DLD1 (cell line): ENCODE data around the gene RABL6.
"Not testable (repeated sequence)": the region's sequence is repeated elsewhere in the genome, so short reads cannot be mapped to it uniquely, and the experiment has no call there.

Source experiments
- in situ Hi-C: cut with HindIII; loops from 2 replicates; pipeline ENCODE4 v1.10.0; 2017; ENCODE audit warnings: low sequenced_read_pairs

RABL6 gene

DNA sequence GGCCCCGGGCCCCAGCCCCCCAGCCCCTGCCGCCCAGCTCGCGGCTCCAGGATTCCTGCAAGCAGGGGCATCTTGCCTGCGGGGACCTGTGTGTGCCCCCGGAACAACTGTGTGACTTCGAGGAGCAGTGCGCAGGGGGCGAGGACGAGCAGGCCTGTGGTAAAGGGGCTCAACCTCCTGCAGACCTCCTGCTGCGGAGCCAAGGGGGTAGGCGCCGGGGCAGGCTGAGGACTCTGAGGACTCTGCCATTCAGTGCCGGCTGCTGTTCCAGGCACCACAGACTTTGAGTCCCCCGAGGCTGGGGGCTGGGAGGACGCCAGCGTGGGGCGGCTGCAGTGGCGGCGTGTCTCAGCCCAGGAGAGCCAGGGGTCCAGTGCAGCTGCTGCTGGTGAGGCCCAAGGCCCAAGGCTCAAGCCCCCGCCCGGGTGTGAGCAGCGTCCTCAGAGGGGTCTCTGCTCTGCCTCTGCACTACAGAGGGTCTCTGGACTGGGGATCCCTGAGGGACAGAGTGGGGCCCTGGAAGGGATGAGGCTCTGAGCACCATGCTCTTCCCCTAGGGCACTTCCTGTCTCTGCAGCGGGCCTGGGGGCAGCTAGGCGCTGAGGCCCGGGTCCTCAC, 47.8 kb downstream of the RABL6 start:
- in situ Hi-C loops, result no loop called here

GRCh38 chr9:136856079-136856476, 48.3 kb downstream of the RABL6 start:
- in situ Hi-C loops, result no loop called here

DNA sequence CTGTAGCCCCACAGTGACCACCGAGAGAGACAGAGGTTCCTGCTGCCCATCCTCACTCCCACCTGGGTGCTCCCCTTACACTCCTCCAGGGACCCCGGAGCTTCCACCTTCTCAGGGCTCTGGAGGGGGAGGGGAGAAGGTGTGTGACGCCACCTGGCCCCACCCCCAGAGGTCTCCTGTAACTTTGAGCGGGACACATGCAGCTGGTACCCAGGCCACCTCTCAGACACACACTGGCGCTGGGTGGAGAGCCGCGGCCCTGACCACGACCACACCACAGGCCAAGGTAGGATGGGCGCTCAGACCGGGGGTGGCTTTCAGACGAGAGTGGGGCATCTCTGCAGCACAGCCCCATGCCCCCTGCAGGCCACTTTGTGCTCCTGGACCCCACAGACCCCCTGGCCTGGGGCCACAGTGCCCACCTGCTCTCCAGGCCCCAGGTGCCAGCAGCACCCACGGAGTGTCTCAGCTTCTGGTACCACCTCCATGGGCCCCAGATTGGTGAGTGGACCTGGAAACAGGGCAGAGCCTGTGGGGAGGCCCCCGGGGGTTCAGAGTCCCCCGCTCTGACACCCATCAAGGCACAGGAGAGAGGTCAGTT, 48.9 kb downstream of the RABL6 start:
- in situ Hi-C loops, result no loop called here

DNA sequence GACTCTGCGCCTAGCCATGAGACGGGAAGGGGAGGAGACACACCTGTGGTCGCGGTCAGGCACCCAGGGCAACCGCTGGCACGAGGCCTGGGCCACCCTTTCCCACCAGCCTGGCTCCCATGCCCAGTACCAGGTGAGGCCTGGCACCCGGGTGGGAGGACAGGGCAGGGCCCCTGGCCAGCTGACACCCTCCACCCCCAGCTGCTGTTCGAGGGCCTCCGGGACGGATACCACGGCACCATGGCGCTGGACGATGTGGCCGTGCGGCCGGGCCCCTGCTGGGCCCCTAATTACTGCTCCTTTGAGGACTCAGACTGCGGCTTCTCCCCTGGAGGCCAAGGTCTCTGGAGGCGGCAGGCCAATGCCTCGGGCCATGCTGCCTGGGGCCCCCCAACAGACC, 49.4 kb downstream of the RABL6 start:
- in situ Hi-C loops, result no loop called here

- in situ Hi-C loops, result no loop called here
Observed at GRCh38 chr9:136857581-136858412, 50.0 kb downstream of the RABL6 start.

DNA sequence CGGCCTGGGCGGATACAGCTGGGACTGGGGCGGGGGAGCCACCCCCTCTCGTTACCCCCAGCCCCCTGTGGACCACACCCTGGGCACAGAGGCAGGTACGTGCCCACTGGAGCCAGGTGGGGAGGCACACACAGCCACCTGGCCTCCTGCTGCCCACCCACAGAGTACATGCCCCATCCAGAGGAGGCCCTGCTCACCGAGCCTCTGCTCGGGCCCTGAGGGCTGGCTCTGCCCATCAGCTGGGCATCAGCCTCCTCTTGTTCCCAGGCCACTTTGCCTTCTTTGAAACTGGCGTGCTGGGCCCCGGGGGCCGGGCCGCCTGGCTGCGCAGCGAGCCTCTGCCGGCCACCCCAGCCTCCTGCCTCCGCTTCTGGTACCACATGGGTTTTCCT, 50.7 kb downstream of the RABL6 start:
- in situ Hi-C loops, result no loop called here

- in situ Hi-C loops, result no loop called here
Observed at GRCh38 chr9:136858844-136859757, 51.4 kb downstream of the RABL6 start.

DNA sequence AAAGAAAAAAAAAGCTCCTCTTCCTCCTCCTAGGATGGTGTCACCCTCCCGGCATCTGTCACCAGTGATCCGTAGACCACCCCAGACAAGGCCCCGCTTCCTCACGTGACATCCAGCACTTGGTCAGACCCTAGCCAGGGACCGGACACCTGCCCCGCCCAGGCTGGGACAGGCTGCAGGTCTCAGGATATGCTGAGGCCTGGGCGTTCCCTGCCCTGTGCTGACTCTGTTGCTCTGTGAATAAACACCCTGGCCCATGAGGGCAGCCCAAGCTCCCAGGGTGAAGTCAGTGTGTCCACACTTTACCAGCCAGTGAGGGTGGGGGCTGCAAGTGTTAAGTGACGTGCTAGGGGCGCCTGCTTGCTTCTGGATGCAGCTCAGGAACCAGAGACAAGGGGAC, 52.8 kb downstream of the RABL6 start:
- in situ Hi-C loops, result no loop called here

DNA sequence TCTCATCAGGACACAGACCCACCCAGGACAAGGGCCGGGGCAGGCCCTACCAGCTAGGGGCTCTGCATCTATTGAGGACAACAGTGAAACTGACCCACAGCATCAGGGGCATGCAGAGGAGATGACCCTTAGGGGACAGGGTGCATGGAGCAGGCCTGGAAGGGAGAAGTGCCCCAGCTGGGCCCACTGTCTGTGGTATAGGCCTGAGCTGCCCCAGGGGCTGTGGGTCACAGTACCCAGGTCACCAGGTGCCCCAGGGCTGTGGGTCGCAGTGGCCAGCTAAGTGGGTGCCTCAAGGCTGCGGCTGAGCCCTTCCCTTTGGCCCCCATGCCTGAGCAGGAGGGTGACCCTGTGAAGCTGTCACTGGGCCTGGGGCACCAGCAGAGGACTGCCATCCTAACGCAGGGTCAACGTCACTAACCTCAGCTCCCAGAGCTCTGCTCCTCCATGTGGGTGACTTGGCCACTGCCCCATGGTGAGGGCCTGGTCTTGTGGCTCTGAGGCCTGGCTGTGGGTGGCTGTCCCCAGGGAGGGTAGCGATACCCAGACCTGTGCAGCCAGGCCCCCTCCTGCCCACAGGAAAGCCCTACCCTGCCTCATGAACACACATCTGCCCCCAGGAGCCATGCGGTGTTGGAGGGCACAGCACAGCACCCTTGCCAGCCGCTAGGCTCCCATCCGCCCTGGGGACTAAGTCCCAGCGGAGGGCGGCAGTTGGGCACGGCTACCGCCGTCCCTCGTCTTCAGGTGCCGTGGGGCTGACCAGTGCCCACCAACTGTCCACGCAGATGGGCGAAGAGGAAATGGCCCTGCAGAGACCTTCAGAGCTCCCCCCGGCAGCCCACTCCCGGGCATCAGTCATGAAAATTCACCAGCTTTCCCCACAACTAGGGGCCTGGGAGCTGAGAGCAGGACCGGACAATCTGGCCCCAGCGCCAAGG, 53.5 kb downstream of the RABL6 start:
- in situ Hi-C loops, result no loop called here

DNA sequence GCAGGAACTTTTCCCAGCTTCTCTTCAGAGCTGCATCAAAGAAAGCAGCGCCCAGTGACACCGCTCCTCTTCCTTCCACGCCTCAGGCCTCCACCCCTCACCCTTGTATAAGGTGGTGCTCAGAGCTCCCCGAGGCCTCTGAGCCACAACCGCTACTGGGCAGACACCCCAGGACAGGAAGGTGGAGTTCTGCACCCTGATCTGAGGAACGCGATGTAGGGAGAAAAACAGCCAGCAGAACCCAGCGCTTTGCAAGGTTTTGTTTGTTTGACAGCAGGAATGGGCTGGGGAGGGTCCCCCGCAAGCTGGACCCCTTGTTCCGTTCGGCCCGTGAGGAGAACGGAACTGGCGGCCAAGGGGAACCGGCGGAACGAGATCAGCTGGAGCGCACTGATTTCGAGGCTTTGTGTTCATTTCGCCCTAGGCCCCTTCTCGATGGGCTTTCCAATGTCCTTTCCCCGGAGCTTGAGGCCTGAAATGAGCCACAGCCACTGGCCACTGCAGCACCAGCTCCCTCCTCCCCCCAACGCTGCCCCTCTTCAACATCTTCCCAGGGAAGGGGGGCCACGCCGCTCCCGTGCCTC, 54.2 kb downstream of the RABL6 start:
- in situ Hi-C loops, result no loop called here

DNA sequence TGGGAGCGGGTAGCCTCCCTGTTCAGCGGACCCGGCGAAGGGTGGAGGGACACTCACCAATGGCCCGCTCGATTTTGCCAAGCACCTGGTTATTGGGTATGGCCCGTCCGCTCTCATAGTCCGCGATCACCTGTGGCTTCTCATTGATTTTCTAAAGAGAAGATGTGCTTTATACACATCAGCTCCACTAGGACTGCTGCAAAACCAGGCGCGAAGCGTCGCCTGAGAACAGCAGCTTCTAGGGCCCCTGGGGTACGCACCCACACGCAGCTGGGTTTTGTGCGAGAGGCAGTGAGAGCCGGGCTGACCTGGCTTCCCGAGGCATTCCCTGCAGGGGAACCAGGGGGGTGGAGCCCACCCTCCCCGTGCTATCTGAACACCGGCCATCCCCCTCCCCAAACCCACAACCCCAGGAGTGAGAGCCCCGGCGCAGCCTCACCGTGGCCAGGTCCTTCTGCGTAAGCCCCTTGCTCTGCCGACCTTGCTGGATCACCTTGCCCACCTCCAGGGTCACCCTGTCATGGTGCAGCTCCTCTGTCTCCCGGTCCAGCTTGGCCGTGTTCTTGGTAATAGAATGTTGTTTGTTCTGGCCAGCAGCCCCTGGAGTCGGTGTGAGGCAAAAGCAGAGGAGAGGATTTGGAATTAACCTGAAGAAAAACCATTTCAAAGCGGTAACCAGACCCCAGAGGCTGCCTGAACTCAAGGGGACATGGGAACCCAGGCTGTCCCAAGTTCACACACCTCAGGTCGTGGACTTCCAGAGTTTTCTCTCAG, 55.3 kb downstream of the RABL6 start:
- in situ Hi-C loops, result no loop called here

- in situ Hi-C loops, result no loop called here
Observed at GRCh38 chr9:136863623-136864273, 56.0 kb downstream of the RABL6 start.

DNA sequence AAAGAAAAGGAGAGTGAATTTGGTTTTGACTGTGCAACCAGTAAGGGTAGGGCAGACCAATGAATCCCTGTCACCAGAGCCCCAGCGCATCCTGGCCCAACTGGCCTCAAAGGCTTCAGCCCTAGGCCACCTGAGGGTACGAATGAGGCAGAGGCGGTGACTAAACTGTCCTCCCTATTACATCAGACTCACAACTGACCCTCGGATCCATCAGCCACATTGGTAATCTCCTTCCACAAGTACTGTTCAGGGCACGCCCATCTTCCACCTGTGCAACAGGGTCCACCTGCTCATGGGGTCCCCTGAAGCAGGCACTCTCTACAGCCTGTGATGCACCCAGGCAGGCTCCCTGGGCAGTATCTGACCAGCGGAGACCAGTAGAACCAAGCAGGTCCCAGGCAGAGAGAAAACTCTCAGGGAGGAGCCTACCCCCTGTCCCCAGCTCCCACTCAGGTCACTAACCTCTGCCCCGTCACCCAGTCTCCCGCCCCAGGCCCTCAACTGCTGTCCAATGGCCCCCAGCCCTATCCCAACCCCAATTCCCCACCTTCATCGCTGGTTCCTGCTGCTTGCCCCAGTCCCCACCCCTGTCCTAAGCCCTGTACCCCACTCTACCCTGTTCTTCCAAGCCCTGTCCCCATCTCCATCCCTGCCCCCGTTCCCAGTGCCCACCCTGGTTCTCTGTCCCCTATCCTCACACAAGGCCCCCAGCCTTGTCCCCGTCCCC, 57.5 kb downstream of the RABL6 start:
- in situ Hi-C loops, result no loop called here

GRCh38 chr9:136865768-136866103, 58.0 kb downstream of the RABL6 start:
- in situ Hi-C loops, result no loop called here

- in situ Hi-C loops, result not testable (repeated sequence)
Observed at GRCh38 chr9:136866898-136867421, 59.2 kb downstream of the RABL6 start.

DNA sequence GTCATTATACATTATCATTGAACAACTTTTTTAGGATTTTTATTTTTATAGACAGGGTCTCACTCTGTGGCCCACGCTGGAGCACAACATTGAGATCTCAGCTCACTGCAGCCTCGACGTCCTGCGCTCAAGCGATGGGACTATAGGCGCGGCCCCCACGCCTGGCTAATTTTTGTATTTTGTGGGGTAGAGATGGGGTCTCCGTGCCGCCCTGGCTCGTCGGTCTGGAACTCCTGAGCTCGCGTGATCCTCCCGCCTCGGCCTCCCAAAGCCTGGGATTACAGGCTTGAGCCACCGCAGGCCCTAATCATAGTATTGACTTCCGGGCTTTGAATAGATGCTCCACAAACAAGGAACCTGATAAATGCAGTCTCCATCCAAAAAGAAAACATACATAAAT, 59.7 kb downstream of the RABL6 start:
- in situ Hi-C loops, result no loop called here

GRCh38 chr9:136867917-136868316, 60.2 kb downstream of the RABL6 start:
- in situ Hi-C loops, result no loop called here

DNA sequence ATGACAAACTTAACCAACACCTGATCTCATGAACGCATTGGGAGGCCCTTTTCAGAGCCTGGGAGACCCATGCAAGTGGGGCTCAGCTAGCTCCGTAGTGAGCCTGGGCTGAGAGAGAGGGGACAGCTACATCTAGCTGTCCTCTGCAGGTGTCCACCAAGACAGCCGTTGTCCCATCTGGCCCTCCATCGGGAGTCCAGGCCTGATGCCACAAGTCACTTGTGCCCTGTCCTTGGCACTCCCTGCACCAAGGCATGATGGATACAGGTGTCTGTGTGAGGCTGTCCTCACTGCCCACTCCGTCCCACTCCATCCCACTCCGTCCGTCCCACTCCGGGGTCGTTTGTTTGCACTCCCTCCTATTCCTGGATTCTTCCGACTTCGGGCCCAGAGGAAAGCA, 60.9 kb downstream of the RABL6 start:
- in situ Hi-C loops, result no loop called here
